Small intestine (tissue), 7 donors: Measurements from ENCODE around the gene FGGY. TPM values are rescaled to one million over a fixed set of nuclear protein-coding genes. Genes with fewer than 3 reads are reported as not detected.
"Not testable (repeated sequence)": the region's sequence is repeated elsewhere in the genome, so short reads cannot be mapped to it uniquely, and the experiment has no call there.

ENCODE experiments used
- DNase-seq, 2 donors: peaks; one replicate each; pipeline versions ENCODE4 v3.0.0 to v3.0.0-alpha.2; 2013
- FAIRE-seq: peaks from 2 replicates; lab custom pipeline; 2012; peaks lifted over from hg19 to GRCh38; lab: Jason Lieb, UNC
- H3K27ac ChIP-seq, 3 donors: one replicate each; pipeline ENCODE4 v1.5.1; 2013; ENCODE audit warnings: low read length in 2 of 3, mild to moderate bottlenecking in 2 of 3, control low read depth in 1 of 3, inconsistent platforms in 1 of 3, low read depth in 1 of 3, moderate library complexity in 1 of 3
- H3K27me3 ChIP-seq, 3 donors: one replicate each; pipeline ENCODE4 v1.6.1; 2013; ENCODE audit warnings: low read length in 3 of 3, inconsistent platforms in 1 of 3; ENCODE audit not compliant: control insufficient read depth in 3 of 3, insufficient read depth in 3 of 3
- H3K36me3 ChIP-seq, 3 donors: one replicate each; pipeline ENCODE4 v1.6.1; 2013; ENCODE audit warnings: low read length in 3 of 3, inconsistent platforms in 1 of 3, low read depth in 1 of 3, mild to moderate bottlenecking in 1 of 3, moderate library complexity in 1 of 3; ENCODE audit not compliant: control insufficient read depth in 3 of 3, insufficient read depth in 2 of 3
- H3K4me1 ChIP-seq, 3 donors: one replicate each; pipeline ENCODE4 v1.6.1; 2013; ENCODE audit warnings: low read length in 2 of 3, inconsistent platforms in 1 of 3, low read depth in 1 of 3, mild to moderate bottlenecking in 1 of 3, moderate library complexity in 1 of 3; ENCODE audit not compliant: control insufficient read depth in 3 of 3, insufficient read depth in 2 of 3
- H3K4me3 ChIP-seq, 3 donors: one replicate each; pipeline ENCODE4 v1.5.1; 2013; ENCODE audit warnings: low read length in 3 of 3, control low read depth in 1 of 3, inconsistent platforms in 1 of 3, low read depth in 1 of 3, mild to moderate bottlenecking in 1 of 3, moderate library complexity in 1 of 3
- H3K9me3 ChIP-seq, 2 donors: one replicate each; pipeline ENCODE4 v1.6.1; 2013; ENCODE audit warnings: low read depth in 1 of 2, low read length in 1 of 2; ENCODE audit not compliant: control insufficient read depth in 2 of 2, insufficient read depth in 1 of 2
- WGBS, 3 donors: extraction: QIAGEN DNeasy Blood & Tissue Kit; methylation state at CpG; one replicate each; pipeline ENCODE4 v1.1.7; 2013; 5-methylcytosine and 5-hydroxymethylcytosine counted together
- polyA plus RNA-seq, 4 donors: library from polyadenylated mRNA; stranded (reverse) in 3 of 4; unstranded in 1 of 4; fragments of 200-250 nt in 3 of 4; fragments of 120-200 nt in 1 of 4; gene quantifications; one replicate each; pipeline versions ENCODE4 v1.2.1 to v1.2.3, GENCODE V29; 2013
- donor health status: healthy with polysubstance abuse.
- donor health status: control.
- donor health status: control.
- donor health status: Bipolar disorder and iron deficiency.
- donor health status: healthy.

FGGY gene
- polyA plus RNA-seq, 4 donors = 12.3 to 28.0 (median 15.0) TPM

DNA sequence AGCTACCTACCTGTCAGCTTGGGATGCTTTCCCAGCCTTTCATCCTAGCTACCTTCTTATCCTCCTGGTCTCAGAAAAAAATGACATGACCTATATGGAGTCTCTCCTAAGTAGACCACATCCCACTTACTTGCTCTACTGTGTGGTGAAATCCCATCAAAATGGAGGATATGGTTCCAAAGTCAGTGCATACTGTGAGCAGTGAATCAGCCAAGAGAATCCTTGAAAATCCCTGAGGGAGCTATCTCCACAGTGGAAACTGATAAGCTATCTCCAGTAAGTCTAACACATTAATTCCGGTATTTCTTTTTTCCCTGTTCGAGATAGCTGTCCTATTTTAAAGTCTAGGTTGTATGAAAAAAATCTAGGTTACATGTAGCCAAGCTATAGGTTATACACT lies 189.7 kb downstream of the FGGY start:
- Histone ChIP-seq H3K27me3 (no peaks in the 10 kb centered on the region), H3K4me3 (no peak overlapping the region), H3K4me1 (peaks cover 0 to 6% (median 4%) of the 10 kb centered on the region in 3 donors), H3K9me3 (no peaks in the 10 kb centered on the region), H3K36me3 (no peaks in the 10 kb centered on the region), H3K27ac (peak overlapping the region in 1 of 3 donors; percentile 14)
- 40 to 79% (median 64%) methylated on average over 2 of the region's 2 CpGs for WGBS, 3 donors
- FAIRE-seq (no peak), DNase-seq (peak in 1 of 2 donors; percentile 32)

DNA sequence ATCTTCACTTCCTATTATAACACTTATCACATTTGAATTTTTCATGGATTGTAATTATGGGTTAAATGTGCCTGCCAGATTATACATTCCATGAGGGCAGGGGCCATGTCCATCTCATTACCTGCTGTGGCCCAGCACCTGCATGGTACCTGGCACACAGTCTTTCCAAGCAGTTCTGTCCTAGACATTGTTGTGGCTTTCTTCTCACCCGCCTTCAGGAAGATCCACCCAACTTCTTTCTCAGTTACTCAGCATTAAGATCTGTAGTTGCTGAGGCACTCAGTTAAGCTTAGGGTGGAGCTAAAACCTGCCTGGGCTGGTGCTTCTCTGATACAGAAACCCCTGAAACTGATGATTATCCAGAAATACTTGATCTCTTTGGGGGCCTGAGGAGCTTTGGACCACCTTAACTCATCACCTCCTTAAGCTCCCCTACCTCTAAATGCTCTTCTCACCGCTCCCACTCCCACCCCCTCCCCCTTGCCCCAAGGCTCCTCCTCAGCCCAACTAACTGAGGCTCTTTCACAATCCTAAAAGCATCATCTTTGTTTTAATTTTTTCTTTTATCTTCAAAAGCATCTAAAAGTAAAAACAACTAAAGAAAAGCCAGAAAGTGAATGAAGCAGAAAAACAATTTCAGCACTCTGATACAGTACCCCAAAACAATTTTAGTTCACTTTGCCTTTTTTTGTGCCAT lies 190.6 kb downstream of the FGGY start:
- FAIRE-seq = no peak
- no peak for DNase-seq
- 76 to 86% (median 82%) methylated on average over 2 of the region's 2 CpGs for WGBS, 3 donors
- Histone ChIP-seq H3K27ac (no peak overlapping the region), H3K4me1 (peaks cover 0 to 6% (median 0%) of the 10 kb centered on the region in 3 donors), H3K36me3 (no peaks in the 10 kb centered on the region), H3K27me3 (no peaks in the 10 kb centered on the region), H3K9me3 (no peaks in the 10 kb centered on the region), H3K4me3 (no peak overlapping the region)

DNA sequence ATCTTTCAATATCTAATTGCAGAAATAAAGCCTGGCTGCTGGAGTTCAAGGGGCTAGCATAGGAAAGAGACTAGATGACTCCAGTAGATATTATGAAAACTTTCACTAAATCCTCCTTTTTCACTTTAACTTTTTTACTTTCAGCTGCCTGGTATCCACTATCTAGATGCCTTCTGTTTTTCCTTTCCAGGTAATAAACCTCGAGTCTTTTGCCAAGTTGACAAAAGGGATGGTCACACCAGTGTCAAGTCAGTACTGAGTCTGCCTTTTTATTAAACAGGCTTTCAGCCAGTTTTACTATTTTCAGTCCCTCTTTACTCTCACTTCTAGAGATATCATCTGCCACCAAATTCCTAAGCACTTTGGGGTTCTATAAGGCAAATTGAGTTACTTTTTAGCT lies 195.6 kb downstream of the FGGY start:
- WGBS, 3 donors = 27 to 60% (median 45%) methylated on average over 1 of the region's 1 CpG
- Histone ChIP-seq H3K36me3 (peaks cover 0 to 2% (median 0%) of the 10 kb centered on the region in 3 donors), H3K4me3 (no peak overlapping the region), H3K9me3 (peaks cover 0 to 3% of the 10 kb centered on the region in 2 donors), H3K27me3 (no peaks in the 10 kb centered on the region), H3K27ac (no peak overlapping the region), H3K4me1 (no peaks in the 10 kb centered on the region)
- DNase-seq (no peak), FAIRE-seq (no peak)

DNA sequence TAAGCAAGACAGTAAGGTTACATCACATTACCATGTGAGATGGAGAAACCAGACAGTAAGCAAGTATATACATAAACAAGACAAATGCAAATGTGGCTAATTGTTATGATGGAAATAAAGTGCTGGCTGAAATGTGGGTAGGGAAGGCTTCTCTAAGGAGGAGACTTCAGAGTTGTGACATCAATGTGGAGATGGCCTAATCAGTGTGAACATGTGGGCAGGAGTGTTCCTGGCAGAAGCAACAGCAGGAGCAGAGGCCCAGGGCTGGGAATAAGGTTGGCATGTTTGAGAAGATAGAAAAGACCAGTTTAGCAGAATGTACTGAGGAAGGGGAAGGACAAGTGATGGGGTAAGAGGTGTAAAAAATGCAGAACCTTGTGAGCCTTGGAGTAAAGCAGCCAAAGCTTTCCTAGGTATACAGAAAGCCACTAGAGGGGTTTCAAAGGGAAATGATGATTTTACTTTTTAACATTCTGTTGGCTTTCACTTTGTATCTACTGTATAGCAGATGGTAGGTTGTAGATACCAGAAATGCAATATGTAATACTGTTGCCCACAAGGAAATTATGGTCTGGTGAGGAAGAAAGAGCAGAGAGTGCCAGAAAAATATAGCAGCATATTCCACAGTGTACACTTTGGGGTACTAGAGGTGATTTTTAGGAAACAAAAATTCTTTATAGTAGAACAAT lies 197.4 kb downstream of the FGGY start:
- DNase-seq = no peak
- peaks cover 0 to 2% (median 0%) of the 10 kb centered on the region in 3 donors for H3K36me3 ChIP-seq
- H3K9me3 ChIP-seq = peaks cover 0 to 3% of the 10 kb centered on the region in 2 donors
- H3K27ac ChIP-seq = no peak overlapping the region
- H3K27me3 ChIP-seq = no peaks in the 10 kb centered on the region
- peaks cover 0 to 9% (median 4%) of the 10 kb centered on the region in 3 donors for H3K4me1 ChIP-seq
- FAIRE-seq = no peak
- no peak overlapping the region for H3K4me3 ChIP-seq

DNA sequence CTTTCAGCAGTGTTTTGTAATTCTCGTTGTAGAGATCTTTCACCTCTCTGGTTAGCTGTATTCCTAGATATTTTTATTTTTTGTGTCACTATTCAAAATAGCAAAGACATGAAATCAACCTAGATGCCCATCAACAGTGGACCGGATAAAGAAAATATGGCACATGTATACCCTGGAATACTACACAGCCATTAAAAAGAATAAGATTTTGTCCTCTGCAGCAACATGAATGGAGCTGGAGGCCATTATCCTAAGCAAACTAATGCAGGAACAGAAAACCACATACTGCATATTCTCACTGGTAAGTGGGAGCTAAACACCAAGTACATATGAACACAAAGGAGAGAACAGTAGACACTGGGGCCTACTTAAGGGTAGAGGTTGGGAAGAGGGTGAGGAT lies 199.3 kb downstream of the FGGY start:
- FAIRE-seq, H3K27me3 ChIP-seq, DNase-seq, H3K9me3 ChIP-seq, H3K4me3 ChIP-seq, H3K36me3 ChIP-seq, H3K27ac ChIP-seq: not testable (repeated sequence)
- H3K4me1 ChIP-seq = peaks cover 0 to 21% (median 4%) of the 10 kb centered on the region in 3 donors
- WGBS, 3 donors = 95 to 99% (median 95%) methylated on average over 2 of the region's 2 CpGs

DNA sequence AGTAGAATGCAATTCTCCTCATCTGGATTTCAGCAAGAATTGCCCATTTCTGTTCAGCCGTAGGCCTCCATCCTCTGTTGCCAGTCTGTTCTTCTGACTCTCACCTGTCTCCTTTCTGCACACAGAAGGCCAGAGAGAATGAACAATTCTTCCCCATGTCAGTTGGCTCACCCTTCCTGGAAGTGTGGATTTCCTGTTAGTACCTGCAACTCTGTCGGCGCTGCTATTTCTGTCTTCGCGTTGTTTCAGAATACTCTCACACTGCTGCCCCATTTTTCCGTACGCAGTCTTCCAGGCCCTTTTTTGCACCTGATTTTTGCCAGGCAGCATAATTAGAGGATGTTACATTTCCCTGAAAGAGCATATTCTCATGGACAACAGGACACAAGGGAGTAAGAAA lies 200.7 kb downstream of the FGGY start:
- Histone ChIP-seq H3K27ac (no peak overlapping the region), H3K36me3 (peaks cover 0 to 2% (median 0%) of the 10 kb centered on the region in 3 donors), H3K9me3 (peaks cover 0 to 3% of the 10 kb centered on the region in 2 donors), H3K4me1 (peaks cover 0 to 21% (median 4%) of the 10 kb centered on the region in 3 donors), H3K4me3 (no peak overlapping the region), H3K27me3 (no peaks in the 10 kb centered on the region)
- DNase-seq (no peak), FAIRE-seq (no peak)
- 86 to 95% (median 93%) methylated on average over 7 of the region's 7 CpGs for WGBS, 3 donors

DNA sequence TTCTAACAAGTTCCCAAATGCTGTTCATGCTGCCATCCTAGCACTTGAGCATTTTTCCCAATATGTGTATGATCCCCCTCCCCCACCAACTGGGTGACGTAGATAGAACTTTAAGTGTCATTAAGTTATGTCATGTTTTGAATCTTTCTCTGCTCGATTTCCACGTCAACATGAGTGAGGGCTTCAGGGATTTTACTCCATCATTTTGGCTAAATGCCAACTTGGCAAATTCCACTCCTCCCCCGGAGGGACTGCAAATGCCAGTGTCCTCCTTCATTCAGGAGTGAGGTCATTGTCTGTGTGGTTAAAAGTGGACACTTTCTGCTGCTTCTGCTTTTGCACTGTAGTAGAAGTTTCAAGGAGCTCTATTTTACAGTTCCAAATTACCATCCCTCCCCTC lies 201.7 kb downstream of the FGGY start:
- Histone ChIP-seq H3K27me3 (no peaks in the 10 kb centered on the region), H3K36me3 (peaks cover 0 to 2% (median 0%) of the 10 kb centered on the region in 3 donors), H3K4me1 (peaks cover 0 to 21% (median 4%) of the 10 kb centered on the region in 3 donors), H3K4me3 (no peak overlapping the region), H3K9me3 (peaks cover 0 to 3% of the 10 kb centered on the region in 2 donors), H3K27ac (peak overlapping the region in 1 of 3 donors; percentile 89)
- FAIRE-seq (no peak), DNase-seq (no peak)
- WGBS, 3 donors = 53 to 77% (median 61%) methylated on average over 4 of the region's 4 CpGs

DNA sequence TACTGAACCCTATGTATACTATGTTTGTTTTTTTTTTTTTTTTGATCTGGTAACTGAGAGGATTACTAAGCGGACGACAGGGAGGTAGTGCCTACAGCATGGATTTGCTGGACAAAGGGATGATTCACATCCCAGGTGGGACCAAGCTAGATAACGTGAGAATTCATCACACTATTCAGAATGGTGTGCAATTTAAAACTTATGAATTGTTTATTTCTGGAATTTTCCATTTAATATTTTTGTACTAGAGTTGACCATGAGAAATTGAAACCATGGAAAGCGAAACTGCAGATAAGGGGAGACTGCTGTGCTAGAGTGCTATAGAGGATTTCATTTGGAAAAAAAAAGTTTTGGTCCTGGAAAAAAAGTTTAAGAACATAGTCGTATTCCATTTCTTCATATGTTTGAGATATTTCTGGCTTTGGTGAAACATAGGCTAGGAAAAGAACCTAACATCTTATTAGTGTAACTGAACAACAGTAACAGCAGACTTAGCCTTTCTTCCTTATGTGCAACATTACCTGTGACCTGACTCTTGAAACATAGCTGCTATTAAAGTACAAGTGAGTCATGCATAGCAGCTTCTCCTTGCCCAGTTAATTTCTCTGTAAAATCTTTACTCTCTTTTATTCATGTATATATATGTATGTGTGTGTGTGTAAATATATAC lies 202.5 kb downstream of the FGGY start:
- DNase-seq = peak; percentile 80 to 86

More for the DNA sequence above, 202.5 kb downstream of the FGGY start:
- Histone ChIP-seq H3K36me3 (no peaks in the 10 kb centered on the region), H3K4me3 (no peak overlapping the region), H3K27me3 (no peaks in the 10 kb centered on the region), H3K9me3 (peaks cover 0 to 3% of the 10 kb centered on the region in 2 donors), H3K27ac (peak overlapping the region in 2 of 3 donors; percentile 44 to 89), H3K4me1 (peaks cover 0 to 21% (median 4%) of the 10 kb centered on the region in 3 donors)
- FAIRE-seq = peak; percentile 15
- 44 to 64% (median 52%) methylated on average over 5 of the region's 5 CpGs for WGBS, 3 donors
